HG02759 (cell line): ENCODE results near the gene ATP6V1B1.

Experiments
- ATAC-seq: cut with Tn5 transposase; IDR thresholded peaks from one replicate; pipeline ENCODE4 v1.9.1; 2021; ENCODE audit warnings: mild to moderate bottlenecking, moderate library complexity; ENCODE audit not compliant: unreplicated experiment

Gene ATP6V1B1

GRCh38 chr2:70964596-70965386 is 29.1 kb downstream of the ATP6V1B1 start:
- peak; percentile 88 for ATAC-seq

- ATAC-seq = no peak
Measured at GRCh38 chr2:70965506-70965905, 29.8 kb downstream of the ATP6V1B1 start.

- ATAC-seq = no peak
Measured at GRCh38 chr2:70966681-70967080, 31.0 kb downstream of the ATP6V1B1 start.

- ATAC-seq = no peak
Measured at GRCh38 chr2:70967189-70967588, 31.5 kb downstream of the ATP6V1B1 start.

- no peak for ATAC-seq
Measured at GRCh38 chr2:70974592-70974991, 38.9 kb downstream of the ATP6V1B1 start.

- no peak for ATAC-seq
Measured at GRCh38 chr2:70975237-70975636, 39.5 kb downstream of the ATP6V1B1 start.

- ATAC-seq = no peak
Measured at GRCh38 chr2:70977605-70978205, 42.0 kb downstream of the ATP6V1B1 start.

GRCh38 chr2:70978341-70979179 is 42.9 kb downstream of the ATP6V1B1 start, which contains the start of gene ANKRD53:
TSS of gene ANKRD53 (plus strand) at chr2:70978630. CDS start at chr2:70978646, 16 bp downstream.
- peak; percentile 38 for ATAC-seq

- peak; percentile 1 for ATAC-seq
Measured at GRCh38 chr2:70979180-70979488, 43.4 kb downstream of the ATP6V1B1 start.

- no peak for ATAC-seq
Measured at GRCh38 chr2:70979626-70980025, 43.9 kb downstream of the ATP6V1B1 start.

GRCh38 chr2:70981421-70981820 is 45.7 kb downstream of the ATP6V1B1 start:
- ATAC-seq = no peak

- ATAC-seq = no peak
Measured at GRCh38 chr2:70981866-70982810, 46.4 kb downstream of the ATP6V1B1 start.

- no peak for ATAC-seq
Measured at GRCh38 chr2:70982971-70983370, 47.3 kb downstream of the ATP6V1B1 start.

- ATAC-seq = no peak
Measured at GRCh38 chr2:70983506-70984227, 48.0 kb downstream of the ATP6V1B1 start.

- no peak for ATAC-seq
Measured at GRCh38 chr2:70984228-70984575, 48.5 kb downstream of the ATP6V1B1 start.

- ATAC-seq = peak; percentile 97
Measured at GRCh38 chr2:70984576-70985282, 49.0 kb downstream of the ATP6V1B1 start.

GRCh38 chr2:70985283-70985688 is 49.6 kb downstream of the ATP6V1B1 start:
- ATAC-seq = no peak

- no peak for ATAC-seq
Measured at GRCh38 chr2:70985956-70986355, 50.3 kb downstream of the ATP6V1B1 start.

- no peak for ATAC-seq
Measured at GRCh38 chr2:70986499-70987189, 50.9 kb downstream of the ATP6V1B1 start.
